GM21786 (cell line): ENCODE results near the gene LTBP3.
"Not testable (repeated sequence)": the region's sequence is repeated elsewhere in the genome, so short reads cannot be mapped to it uniquely, and the experiment has no call there.

Source experiments
- ATAC-seq: cut with Tn5 transposase; IDR thresholded peaks from one replicate; pipeline ENCODE4 v1.9.1; 2021; ENCODE audit not compliant: unreplicated experiment

The LTBP3 gene

DNA sequence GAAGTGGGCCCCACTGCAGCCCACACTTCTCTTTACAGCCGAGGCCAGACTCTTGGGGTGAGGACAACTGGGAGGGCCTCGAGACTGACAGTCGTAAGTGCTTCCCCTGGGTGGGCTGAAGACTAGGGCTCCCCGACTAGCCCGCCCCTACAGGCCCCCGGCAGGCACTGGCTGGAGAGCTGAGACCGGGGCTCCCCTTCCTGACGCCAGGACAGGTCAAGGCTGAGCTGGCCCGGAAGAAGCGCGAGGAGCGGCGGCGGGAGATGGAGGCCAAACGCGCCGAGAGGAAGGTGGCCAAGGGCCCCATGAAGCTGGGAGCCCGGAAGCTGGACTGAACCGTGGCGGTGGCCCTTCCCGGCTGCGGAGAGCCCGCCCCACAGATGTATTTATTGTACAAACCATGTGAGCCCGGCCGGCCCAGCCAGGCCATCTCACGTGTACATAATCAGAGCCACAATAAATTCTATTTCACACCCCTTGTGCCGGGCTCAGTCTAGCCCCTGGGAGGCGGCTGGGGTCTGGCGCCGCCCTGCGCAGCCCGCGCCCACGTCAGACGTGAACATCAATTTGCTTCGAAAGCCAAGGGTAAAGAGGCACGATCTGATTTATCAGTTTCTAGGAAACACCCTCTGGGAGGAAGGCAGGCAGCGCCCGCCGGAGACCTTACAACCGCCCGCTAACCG, 19.8 kb downstream of the LTBP3 start:
- ATAC-seq = no peak

DNA sequence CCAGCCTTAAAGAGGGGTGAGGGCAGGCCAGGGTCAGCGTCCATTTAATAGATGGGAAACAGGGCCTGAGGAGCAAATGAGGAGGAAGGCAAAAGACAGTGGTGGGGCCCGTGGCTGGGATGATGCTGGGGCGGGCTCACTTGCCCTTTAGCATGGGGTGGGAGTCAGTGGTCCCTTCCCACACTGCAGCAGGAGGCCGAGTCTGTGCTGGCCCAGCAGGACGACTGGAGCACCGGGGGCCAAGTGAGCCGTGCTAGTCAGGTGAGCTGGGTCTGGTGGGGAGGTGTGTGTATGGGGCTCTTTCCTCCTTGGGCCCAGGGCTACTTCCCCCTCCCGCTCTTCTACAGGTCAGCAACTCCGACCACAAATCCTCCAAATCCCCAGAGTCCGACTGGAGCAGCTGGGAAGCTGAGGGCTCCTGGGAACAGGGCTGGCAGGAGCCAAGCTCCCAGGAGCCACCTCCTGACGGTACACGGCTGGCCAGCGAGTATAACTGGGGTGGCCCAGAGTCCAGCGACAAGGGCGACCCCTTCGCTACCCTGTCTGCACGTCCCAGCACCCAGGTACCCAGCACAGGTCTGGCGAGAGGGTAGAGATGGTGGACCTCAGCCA, 20.4 kb downstream of the LTBP3 start:
- ATAC-seq = no peak

DNA sequence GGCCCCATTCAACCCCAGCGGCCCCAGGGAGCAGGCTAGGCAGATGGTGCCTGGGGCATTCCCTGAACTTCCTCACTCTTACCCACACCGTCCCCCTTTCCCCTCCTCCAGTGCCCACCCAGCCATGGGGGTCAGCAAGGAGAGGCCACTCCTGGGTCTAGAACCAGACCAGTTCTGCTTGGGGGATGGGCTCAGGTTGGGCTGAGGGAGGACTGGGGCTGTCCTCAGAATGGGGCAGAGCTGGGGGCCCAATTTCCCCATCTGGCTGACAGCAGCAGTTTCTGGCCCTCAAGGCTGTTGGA, 20.9 kb downstream of the LTBP3 start:
- no peak for ATAC-seq

DNA sequence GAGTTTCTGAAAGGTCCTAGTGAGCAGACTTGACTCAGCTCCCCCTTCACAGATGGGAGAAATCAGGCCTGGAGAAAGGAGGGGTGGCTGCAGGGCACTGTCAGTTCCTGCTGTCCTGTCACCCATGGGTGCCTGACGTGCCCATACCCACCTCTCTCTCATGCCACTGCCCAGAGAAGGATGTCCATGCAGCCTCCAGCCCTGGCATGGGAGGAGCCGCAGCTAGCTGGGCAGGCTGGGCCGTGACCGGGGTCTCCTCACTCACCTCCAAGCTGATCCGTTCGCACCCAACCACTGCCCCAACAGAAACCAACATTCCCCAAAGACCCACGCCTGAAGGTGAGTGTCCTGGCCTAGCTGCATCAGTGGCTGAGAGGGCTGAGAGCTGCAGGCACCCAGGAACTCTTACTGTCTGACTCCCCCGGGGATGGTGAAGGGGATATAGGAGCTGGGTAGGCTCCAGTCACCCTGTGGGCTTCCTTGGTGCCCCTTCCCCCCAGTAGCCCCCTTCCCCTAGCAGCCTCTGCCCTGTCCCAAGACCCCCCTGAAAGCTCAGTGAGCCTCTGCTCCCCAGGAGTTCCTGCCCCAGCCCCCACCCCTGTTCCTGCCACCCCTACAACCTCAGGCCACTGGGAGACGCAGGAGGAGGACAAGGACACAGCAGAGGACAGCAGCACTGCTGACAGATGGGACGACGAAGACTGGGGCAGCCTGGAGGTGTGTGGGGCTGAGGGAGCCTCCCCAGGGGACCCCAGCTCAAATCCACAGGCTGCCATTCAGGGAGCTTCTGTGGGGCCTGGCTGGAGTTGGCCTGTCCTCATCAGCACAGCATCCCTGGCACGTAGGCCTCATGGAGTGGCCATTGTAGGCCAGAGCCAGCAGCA, 21.5 kb downstream of the LTBP3 start:
- no peak for ATAC-seq

DNA sequence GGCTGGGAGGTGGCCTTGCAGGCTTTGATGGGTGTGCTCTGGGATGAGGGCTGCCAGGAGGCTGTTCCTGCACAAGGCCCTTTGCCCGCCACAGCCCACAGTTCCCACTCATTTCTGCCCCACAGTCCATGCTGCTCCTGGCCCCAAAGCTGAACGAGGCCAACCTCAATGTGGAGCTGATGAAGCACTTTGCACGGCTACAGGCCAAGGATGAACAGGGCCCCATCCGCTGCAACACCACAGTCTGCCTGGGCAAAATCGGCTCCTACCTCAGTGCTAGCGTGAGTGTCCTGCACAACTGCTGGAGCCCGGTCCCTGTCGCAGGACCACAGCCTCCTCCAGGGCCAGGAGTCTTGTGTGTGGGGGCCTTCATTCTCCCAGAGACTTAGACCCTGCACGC, 23.1 kb downstream of the LTBP3 start:
- no peak for ATAC-seq

DNA sequence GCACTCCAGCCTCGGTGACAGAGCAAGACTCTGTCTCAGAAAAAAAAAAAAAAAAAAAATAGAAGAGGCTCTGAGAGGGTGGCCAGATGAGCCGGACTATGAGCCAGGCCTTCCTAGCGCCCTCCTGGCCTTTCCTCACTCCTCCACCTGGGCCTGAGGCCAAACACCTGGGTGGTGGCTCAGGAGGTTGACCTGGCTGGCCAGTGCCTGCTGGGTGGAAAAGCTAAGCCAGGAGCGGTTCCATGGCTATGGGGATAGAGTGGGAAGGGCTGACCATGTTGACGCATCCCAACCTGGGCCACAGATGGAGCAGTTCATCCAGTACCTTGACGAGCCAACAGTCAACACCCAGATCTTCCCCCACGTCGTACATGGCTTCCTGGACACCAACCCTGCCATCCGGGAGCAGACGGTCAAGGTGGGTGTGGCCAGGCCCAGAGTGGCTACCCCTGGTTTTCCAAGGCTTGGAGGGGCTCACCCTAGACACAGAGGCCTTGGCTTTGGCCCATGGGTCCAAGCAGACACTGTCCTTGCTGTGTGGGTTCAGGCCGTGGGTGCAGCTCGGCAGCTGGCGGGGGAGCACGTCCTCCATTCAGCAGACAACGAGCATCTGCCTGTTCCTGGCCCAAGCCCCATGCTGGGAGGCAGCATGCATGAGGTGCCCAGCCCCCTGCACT, 25.6 kb downstream of the LTBP3 start:
- ATAC-seq = no peak

DNA sequence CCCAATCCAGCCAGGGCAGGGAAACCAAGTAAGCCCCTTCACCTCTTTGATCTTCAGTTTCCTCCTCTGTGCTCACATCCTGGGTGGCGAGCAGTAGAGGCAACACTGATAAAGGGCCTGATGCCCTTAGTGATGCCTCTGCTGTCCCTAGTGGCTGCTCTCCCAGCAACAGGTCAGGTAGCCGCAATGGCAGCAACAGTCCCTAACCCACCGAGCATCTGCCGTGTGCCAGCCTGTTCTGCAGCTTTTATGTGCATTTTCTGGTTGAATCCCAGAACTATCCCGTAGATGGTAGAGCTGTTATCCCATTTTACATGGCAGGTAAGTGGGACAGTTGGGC, 28.0 kb downstream of the LTBP3 start:
- ATAC-seq = no peak

DNA sequence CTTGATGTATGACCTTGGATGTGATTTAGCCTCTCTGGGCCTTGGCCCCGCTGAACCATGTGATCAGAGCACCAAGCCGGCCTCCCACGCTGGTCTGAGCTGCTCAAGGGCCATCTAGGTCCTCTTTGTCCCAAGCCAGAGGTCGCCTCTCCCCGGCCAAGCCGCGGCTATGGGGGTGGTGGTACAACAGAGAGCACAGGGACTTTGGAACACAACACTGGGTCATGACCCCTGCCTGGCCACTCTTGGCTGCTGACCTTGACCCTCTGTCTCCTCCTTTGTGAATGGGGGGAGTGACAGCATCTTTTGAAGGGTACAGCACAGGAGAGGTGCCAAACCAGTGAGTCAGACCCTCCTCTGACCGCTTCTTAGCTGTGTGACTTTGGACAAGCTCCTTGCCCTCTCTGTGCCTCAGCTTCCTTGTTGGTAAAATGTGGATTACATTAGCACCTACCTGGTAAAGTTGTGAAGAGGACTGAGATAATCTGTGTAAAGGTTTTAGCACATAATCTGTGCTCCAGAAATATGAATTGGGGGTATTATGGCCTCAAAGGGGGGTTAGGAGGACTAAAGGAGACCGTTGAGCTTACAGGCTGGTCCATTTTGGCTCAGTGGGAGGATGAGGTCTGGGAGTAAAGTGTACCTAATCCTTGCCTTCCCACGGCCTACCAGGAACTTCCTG, 28.5 kb downstream of the LTBP3 start:
- no peak for ATAC-seq

DNA sequence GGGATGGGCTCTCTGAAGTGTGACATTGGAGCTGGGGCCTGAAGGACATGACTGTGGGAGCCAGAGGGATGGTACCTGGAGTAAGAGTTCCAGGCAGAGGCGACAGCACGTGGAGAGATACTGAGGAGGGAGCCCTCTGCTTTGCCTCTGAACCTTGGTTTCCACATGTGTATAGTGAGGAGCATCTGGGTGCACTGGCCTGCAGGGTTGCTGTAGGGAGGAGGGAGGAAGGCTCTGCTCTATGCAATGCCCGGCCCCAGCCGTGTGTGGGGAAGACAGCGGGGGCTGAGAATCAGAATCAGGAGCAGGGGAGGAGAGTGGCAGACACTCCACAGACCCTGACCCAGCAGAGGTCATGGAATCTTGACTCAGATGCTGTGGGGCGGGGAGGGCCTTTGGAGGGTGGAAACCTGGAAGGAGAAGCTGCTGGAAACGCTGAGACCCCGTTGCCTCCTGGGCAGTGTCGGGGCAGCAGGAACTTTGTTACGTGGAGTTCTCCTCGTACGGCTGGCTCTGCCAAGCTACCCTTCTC, 29.3 kb downstream of the LTBP3 start:
- no peak for ATAC-seq

DNA sequence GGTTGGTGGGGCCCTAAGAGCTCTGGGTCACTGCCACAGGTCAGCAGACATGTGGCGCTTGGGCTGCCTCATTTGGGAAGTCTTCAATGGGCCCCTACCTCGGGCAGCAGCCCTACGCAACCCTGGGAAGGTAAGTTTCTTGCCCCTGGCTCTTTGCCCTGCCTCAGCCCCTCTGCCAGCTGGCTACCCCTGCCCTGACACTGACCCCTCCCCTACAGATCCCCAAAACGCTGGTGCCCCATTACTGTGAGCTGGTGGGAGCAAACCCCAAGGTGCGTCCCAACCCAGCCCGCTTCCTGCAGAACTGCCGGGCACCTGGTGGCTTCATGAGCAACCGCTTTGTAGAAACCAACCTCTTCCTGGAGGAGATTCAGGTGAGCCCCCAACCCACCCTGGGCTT, 31.4 kb downstream of the LTBP3 start:
- ATAC-seq = no peak

DNA sequence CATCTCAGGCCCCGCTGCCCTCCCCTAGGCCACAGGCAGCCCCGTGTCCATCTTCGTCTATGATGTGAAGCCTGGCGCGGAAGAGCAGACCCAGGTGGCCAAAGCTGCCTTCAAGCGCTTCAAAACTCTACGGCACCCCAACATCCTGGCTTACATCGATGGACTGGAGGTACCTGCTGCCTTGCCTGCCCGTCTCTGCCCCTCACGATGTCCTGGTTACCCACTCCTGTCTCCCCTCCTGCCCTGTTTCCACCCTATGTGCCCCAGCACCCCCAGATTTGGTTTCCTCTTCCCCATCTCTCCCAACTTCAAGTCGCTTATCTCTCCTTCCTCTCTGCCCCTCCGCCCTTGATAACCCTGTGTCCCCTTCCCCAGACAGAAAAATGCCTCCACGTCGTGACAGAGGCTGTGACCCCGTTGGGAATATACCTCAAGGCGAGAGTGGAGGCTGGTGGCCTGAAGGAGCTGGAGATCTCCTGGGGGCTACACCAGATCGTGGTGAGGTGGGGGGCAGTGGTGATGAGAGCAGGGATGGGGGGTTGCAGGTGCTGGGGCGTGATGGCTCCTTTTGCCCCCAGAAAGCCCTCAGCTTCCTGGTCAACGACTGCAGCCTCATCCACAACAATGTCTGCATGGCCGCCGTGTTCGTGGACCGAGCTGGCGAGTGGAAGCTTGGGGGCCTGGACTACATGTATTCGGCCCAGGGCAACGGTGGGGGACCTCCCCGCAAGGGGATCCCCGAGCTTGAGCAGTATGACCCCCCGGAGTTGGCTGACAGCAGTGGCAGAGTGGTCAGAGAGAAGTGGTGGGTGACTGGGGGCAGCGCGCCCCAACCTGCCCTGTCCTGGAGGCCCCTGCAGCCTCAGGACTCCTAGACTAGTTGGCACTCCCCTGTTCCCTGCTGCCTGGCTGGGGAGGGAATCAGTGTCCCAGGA, 32.3 kb downstream of the LTBP3 start:
- no peak for ATAC-seq

DNA sequence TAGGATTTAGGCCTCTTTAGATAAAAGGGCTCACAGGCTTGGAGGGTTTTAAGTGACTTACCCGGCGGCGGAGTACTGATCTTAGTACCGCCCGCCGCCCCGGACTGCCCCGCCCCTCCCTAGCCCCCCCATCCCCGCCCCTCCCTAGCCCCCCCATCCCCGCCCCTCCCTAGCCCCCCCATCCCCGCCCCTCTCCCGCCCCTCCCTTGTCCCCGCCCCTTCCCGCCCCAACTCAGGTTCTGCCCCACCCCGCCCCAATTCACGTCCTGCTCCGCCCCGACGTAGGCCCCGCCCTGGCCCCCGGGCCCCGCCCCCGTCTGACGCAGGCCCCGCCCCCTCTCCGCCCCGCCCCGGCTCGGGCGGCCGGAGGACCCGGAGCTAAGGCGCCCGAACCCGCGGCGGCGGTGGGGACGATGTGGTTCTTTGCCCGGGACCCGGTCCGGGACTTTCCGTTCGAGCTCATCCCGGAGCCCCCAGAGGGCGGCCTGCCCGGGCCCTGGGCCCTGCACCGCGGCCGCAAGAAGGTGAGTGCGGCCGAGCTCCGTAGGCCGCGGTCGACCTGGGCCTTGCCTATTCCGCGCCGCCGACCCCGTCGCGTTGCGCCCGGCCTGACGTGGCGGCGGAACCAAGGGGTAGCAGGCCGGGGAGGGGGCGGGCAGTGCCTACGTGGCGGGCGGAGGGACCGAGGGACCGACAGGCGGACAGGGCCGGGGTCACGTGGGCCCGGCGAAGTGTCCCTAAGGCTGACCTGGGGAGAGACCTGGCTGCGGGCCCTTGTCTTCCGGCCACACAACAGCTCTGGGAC, 33.2 kb downstream of the LTBP3 start, which contains the start of gene SCYL1:
TSS of gene SCYL1 (plus strand) at position 343 of the 805 bp plus-strand sequence. CDS start at position 414, 71 bp downstream.
- peak; percentile 46 for ATAC-seq

DNA sequence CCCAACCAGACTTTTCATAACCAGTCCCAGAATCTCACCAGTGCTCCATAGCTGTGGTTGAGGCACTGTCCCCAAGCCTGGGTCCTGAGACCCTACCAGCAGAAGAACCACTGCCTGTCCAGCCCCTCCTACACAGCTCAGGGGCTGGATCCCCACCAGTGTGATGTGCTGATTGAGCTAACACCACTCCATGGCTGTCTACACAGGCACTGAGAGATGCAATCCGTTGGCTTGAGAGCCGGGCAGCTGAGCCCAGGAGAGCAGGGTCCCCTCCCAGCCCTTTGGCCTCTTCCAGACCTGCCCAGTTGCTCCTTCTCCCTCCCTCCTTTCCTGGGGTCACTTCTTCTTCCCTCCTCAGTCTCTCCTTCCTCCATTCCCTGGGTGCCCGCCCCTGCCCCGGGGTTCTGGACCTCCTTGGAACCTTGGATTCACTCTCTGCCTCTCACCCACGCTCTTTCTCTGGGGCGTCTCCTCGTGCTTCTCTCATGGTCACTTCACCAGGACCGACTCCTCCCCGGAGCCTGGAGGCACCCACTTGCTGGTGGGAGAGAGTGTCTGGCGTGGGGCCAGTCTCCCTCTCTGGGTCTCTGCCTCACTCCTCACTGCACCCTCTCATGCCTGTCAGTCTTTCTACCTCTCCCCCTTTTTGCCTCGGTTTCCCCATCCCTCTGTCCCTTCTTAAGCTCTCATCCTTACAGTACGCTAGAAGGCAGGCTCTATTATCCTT, 34.0 kb downstream of the LTBP3 start:
- ATAC-seq = no peak

DNA sequence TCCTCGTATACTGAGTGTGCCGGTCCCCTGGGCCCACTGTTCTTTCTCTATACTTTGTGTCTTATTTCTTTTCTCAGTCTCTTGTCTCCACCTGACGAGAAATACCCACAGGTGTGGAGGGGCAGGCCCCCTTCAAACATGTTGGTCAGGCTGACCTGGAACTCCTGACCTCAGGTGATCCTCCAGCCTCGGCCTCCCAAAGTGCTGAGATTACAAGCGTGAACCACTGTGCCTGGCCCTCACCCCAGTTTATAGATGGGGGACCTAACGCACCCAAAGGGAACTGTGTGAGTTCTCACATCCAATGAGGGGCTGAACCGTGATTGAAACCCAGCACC, 34.6 kb downstream of the LTBP3 start:
- ATAC-seq = not testable (repeated sequence)

DNA sequence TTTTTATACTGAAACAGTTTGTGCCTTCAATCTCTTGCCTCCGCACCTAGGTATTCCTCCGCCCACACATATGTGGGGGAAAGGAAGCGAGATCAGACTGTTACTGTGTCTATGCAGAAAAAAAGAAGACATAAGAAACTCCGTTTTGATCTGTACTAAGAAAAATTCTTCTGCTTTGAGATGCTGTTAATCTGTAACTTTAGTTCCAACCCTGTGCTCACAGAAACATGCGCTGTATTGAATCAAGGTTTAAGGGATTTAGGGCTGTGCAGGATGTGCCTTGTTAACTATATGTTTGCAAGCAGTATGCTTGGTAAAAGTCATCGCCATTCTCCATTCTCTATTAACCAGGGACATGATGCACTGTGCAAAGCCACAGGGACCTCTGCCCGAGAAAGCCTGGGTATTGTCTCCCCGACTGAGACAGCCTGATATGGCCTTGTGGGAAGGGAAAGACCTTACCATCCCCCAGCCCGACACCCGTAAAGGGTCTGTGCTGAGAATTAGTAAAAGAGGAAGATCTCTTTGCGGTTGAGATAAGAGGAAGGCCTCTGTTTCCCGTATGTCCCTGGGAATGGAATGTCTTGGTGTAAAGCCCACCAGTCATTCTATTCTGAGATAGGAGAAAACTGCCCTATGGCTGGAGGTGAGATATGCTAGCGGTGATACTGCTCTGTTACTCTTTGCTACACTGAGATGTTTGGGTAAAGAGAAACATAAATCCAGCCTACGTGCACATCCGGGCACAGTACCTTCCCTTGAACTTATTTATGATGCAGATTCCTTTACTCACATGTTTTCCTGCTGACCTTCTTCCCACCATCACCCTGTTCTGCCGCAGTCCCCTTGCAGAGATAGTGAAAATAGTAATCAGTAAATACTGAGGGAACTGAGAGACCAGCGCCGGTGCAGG, 35.2 kb downstream of the LTBP3 start:
- ATAC-seq = not testable (repeated sequence)

DNA sequence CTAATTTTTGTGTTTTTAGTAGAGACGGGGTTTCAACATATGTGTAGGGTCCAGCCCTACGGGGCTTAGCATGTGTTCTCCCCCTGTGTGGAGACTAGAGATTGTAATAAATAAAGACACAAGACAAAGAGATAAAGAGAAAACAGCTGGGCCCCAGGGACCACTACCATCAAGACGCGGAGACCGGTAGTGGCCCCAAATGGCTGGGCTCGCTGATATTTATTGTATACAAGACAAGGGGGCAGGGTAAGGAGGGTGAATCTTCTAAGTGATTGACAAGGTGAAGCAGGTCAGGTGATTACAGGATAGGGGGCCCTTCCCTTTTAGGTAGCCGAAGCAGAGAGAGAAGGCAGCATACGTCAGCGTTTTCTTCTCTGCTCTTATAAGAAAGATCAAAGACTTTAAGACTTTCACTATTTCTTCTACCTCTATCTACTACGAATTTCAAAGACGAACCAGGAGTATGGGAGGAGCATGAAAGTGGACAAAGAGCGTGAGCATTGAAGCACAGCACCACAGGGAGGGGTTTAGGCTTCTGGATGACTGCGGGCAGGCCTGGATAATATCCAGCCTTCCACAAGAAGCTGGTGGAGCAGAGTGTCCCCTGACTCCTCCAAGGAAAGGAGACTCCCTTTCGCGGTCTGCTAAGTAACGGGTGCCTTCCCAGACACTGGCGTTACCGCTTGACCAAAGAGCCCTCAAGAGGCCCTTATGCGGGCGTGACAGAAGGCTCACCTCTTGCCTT, 36.2 kb downstream of the LTBP3 start:
- ATAC-seq = not testable (repeated sequence)
